HepG2 (cell line): Measurements from ENCODE around the gene JHY.

Experiments used
- ARID2 ChIP-seq: sonication (generic); formaldehyde crosslinking; IDR thresholded peaks from 2 replicates; pipeline ENCODE4 v1.8.1; 2022; ENCODE audit warnings: mild to moderate bottlenecking, missing genetic modification reagents, borderline replicate concordance
- CBX2 ChIP-seq, 2 experiments: fragments of 200-600 bp in 1 of 2; sonication (generic); formaldehyde crosslinking in 1 of 2; IDR thresholded peaks; 2 replicates each; pipeline versions ENCODE4 v1.7.0 to v1.8.1; 2018 to 2022; ENCODE audit warnings: low read depth in 2 of 2, low read length in 1 of 2, mild to moderate bottlenecking in 1 of 2, missing genetic modification reagents in 1 of 2
- CHD4 ChIP-seq: fragments of 200-600 bp; sonication (generic); IDR thresholded peaks from 2 replicates; pipeline ENCODE4 v1.7.0; 2017; ENCODE audit warnings: mild to moderate bottlenecking, low read length, borderline replicate concordance
- MED13 ChIP-seq: sonication (generic); formaldehyde crosslinking; IDR thresholded peaks from 2 replicates; pipeline ENCODE4 v1.5.0; 2020; ENCODE audit warnings: missing genetic modification reagents
- POLR2A ChIP-seq, 2 experiments: IDR thresholded peaks; 2 replicates each; pipeline ENCODE4 v1.6.1; 2011; ENCODE audit warnings: low read depth in 2 of 2, low read length in 2 of 2, mild to moderate bottlenecking in 1 of 2, moderate library complexity in 1 of 2; ENCODE audit not compliant: insufficient read depth in 1 of 2
- RBAK ChIP-seq: sonication (generic); formaldehyde crosslinking; IDR thresholded peaks from 2 replicates; pipeline ENCODE4 v1.5.1; 2020; ENCODE audit warnings: mild to moderate bottlenecking, missing genetic modification reagents
- SMC3 ChIP-seq: IDR thresholded peaks from 2 replicates; pipeline ENCODE4 v1.6.1; 2011; ENCODE audit warnings: low read length, improper control_type of control experiment
- SUZ12 ChIP-seq: fragments of 150-350 bp; IDR thresholded peaks from 2 replicates; pipeline ENCODE4 v1.6.1; 2014; ENCODE audit warnings: low read depth, low read length
- ZFYVE20 ChIP-seq: sonication (generic); formaldehyde crosslinking; IDR thresholded peaks from 2 replicates; pipeline ENCODE4 v1.8.0; 2023; ENCODE audit warnings: low read depth, mild to moderate bottlenecking, moderate library complexity, missing genetic modification reagents, borderline replicate concordance
- ZNF20 ChIP-seq: sonication (generic); formaldehyde crosslinking; IDR thresholded peaks from 2 replicates; pipeline ENCODE4 v1.4.0; 2020; ENCODE audit warnings: mild to moderate bottlenecking, moderate library complexity, missing genetic modification reagents
- TF ChIP-seq, protein P1 (sequence below): sonication (generic); formaldehyde crosslinking; IDR thresholded peaks from 2 replicates; pipeline ENCODE4 v1.8.0; 2022; ENCODE audit warnings: missing genetic modification reagents, mild to moderate bottlenecking, borderline replicate concordance
- TF ChIP-seq, protein P2 (sequence below): sonication (generic); formaldehyde crosslinking; IDR thresholded peaks from 2 replicates; pipeline ENCODE4 v1.4.0; 2020; ENCODE audit warnings: missing genetic modification reagents
- TF ChIP-seq, protein P3 (sequence below): sonication (generic); formaldehyde crosslinking; IDR thresholded peaks from 2 replicates; pipeline ENCODE4 v1.5.0; 2020; ENCODE audit warnings: mild to moderate bottlenecking, missing genetic modification reagents, moderate library complexity
- TF ChIP-seq, protein P4 (sequence below): sonication (generic); formaldehyde crosslinking; IDR thresholded peaks from 2 replicates; pipeline ENCODE4 v1.5.1; 2020; ENCODE audit warnings: missing genetic modification reagents, mild to moderate bottlenecking, borderline replicate concordance

DNA sequence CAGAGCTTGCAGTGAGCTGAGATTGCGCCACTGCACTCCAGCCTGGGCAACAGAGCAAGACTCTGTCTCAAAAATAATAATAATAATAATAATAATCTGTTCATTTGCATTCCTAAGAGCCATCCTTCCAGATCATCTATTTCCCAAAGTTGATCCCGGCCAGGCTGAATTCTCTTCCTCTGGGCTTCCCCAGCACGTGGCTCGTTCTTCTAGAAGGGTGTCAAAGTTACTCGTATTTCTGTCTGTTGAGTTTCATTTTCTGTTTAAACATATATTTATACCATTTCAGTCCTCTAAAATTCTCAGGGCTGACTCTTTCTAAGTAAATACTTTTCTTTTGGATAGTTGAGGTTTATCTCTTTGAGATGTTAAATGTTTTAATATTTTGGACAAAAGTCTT, 4.8 kb upstream of the JHY start:
- TF ChIP-seq ZNF20 (CRISPR knock-in tag), result no peak
- no peak for TF ChIP-seq MED13 (CRISPR knock-in tag)
- TF ChIP-seq, protein P1, sequence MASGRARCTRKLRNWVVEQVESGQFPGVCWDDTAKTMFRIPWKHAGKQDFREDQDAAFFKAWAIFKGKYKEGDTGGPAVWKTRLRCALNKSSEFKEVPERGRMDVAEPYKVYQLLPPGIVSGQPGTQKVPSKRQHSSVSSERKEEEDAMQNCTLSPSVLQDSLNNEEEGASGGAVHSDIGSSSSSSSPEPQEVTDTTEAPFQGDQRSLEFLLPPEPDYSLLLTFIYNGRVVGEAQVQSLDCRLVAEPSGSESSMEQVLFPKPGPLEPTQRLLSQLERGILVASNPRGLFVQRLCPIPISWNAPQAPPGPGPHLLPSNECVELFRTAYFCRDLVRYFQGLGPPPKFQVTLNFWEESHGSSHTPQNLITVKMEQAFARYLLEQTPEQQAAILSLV (CRISPR knock-in tag), result no peak
- TF ChIP-seq SMC3, result no peak
- TF ChIP-seq ZFYVE20 (CRISPR knock-in tag), result no peak
- TF ChIP-seq SUZ12, result no peak
- no peak for TF ChIP-seq RBAK
- TF ChIP-seq CHD4, result no peak
- TF ChIP-seq, protein P2, sequence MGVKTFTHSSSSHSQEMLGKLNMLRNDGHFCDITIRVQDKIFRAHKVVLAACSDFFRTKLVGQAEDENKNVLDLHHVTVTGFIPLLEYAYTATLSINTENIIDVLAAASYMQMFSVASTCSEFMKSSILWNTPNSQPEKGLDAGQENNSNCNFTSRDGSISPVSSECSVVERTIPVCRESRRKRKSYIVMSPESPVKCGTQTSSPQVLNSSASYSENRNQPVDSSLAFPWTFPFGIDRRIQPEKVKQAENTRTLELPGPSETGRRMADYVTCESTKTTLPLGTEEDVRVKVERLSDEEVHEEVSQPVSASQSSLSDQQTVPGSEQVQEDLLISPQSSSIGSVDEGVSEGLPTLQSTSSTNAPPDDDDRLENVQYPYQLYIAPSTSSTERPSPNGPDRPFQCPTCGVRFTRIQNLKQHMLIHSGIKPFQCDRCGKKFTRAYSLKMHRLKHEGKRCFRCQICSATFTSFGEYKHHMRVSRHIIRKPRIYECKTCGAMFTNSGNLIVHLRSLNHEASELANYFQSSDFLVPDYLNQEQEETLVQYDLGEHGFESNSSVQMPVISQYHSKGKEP (CRISPR knock-in tag), result no peak
- TF ChIP-seq, protein P3, sequence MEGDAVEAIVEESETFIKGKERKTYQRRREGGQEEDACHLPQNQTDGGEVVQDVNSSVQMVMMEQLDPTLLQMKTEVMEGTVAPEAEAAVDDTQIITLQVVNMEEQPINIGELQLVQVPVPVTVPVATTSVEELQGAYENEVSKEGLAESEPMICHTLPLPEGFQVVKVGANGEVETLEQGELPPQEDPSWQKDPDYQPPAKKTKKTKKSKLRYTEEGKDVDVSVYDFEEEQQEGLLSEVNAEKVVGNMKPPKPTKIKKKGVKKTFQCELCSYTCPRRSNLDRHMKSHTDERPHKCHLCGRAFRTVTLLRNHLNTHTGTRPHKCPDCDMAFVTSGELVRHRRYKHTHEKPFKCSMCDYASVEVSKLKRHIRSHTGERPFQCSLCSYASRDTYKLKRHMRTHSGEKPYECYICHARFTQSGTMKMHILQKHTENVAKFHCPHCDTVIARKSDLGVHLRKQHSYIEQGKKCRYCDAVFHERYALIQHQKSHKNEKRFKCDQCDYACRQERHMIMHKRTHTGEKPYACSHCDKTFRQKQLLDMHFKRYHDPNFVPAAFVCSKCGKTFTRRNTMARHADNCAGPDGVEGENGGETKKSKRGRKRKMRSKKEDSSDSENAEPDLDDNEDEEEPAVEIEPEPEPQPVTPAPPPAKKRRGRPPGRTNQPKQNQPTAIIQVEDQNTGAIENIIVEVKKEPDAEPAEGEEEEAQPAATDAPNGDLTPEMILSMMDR (CRISPR knock-in tag), result no peak
- TF ChIP-seq POLR2A (IDR thresholded peaks at IDR 0.05; ENCODE audit: insufficient read depth in 1 of 2, low read depth in 2 of 2, low read length in 2 of 2), result no peak
- TF ChIP-seq, protein P4, sequence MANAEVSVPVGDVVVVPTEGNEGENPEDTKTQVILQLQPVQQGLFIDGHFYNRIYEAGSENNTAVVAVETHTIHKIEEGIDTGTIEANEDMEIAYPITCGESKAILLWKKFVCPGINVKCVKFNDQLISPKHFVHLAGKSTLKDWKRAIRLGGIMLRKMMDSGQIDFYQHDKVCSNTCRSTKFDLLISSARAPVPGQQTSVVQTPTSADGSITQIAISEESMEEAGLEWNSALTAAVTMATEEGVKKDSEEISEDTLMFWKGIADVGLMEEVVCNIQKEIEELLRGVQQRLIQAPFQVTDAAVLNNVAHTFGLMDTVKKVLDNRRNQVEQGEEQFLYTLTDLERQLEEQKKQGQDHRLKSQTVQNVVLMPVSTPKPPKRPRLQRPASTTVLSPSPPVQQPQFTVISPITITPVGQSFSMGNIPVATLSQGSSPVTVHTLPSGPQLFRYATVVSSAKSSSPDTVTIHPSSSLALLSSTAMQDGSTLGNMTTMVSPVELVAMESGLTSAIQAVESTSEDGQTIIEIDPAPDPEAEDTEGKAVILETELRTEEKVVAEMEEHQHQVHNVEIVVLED (CRISPR knock-in tag), result no peak
- no peak for TF ChIP-seq ARID2 (CRISPR knock-in tag)
- TF ChIP-seq CBX2 (IDR thresholded peaks at IDR 0.05; ENCODE audit: low read depth, low read length), result no peak
- no peak for TF ChIP-seq CBX2 (CRISPR knock-in tag; IDR thresholded peaks at IDR 0.05; ENCODE audit: low read depth)
